Caco-2 (cell line): ENCODE results near the gene TSHZ1. TPM values are rescaled to one million over a fixed set of nuclear protein-coding genes. Genes with fewer than 3 reads are reported as not detected.

ENCODE experiments used
- BruUV-seq: library from RNA; stranded (reverse); fragments of 400-500 nt; replicated peaks from 2 replicates; lab custom pipeline; 2021; lab: Mats Ljungman, UMichigan
- CTCF ChIA-PET: fragments of 300-600 bp; sonication (Branson Sonifier 250); formaldehyde crosslinking; loops from one replicate; lab custom pipeline; 2022; ENCODE audit warnings: antibody characterized with exemption; lab: Charles Lee
- POLR2A ChIA-PET: fragments of 300-600 bp; sonication (Branson Sonifier 250); formaldehyde crosslinking; loops from one replicate; lab custom pipeline; 2022; ENCODE audit warnings: antibody characterized with exemption; lab: Charles Lee
- DNase-seq, 2 experiments: peaks; one replicate each; pipeline versions ENCODE4 v3.0.0 to v3.0.0-alpha.2; 2020 to 2022
- H3K27me3 ChIP-seq: replicated peaks from 2 replicates; pipeline ENCODE4 v1.6.0; 2011; ENCODE audit warnings: low read length; ENCODE audit not compliant: control insufficient read depth, insufficient read depth
- H3K36me3 ChIP-seq: 2 replicates; pipeline ENCODE4 v1.5.1; 2011; ENCODE audit warnings: low read length; ENCODE audit not compliant: control insufficient read depth, insufficient read depth
- H3K4me1 ChIP-seq: fragments of 250-450 bp; sonication (Bioruptor Pico); 2 replicates; pipeline ENCODE4 v1.5.1; 2020; ENCODE audit warnings: mild to moderate bottlenecking
- H3K4me3 ChIP-seq: 2 replicates; pipeline ENCODE4 v1.5.1; 2011; ENCODE audit warnings: low read depth, mild to moderate bottlenecking, control low read depth, low read length
- H3K9me3 ChIP-seq: fragments of 250-450 bp; sonication (Bioruptor Pico); 2 replicates; pipeline ENCODE4 v1.5.1; 2020; ENCODE audit warnings: mild to moderate bottlenecking, moderate library complexity
- H3K27ac Mint-ChIP-seq: one replicate; pipeline ENCODE4 v1.8.0; 2022; ENCODE audit warnings: mixed read lengths; ENCODE audit not compliant: unreplicated experiment
- H3K27me3 Mint-ChIP-seq: one replicate; pipeline ENCODE4 v1.8.0; 2022; ENCODE audit warnings: mixed read lengths; ENCODE audit not compliant: insufficient read depth, unreplicated experiment
- H3K36me3 Mint-ChIP-seq: one replicate; pipeline ENCODE4 v1.8.0; 2022; ENCODE audit warnings: mild to moderate bottlenecking, mixed read lengths; ENCODE audit not compliant: insufficient read depth, unreplicated experiment
- H3K4me1 Mint-ChIP-seq: one replicate; pipeline ENCODE4 v1.8.0; 2022; ENCODE audit warnings: low read depth, mixed read lengths; ENCODE audit not compliant: unreplicated experiment
- H3K4me3 Mint-ChIP-seq: one replicate; pipeline ENCODE4 v1.8.0; 2022; ENCODE audit warnings: mild to moderate bottlenecking, moderate library complexity, mixed read lengths; ENCODE audit not compliant: unreplicated experiment
- H3K9me3 Mint-ChIP-seq: one replicate; pipeline ENCODE4 v1.8.0; 2022; ENCODE audit warnings: mixed read lengths; ENCODE audit not compliant: unreplicated experiment
- intact Hi-C: fragments of 100-400 bp; cut with micrococcal nuclease; formaldehyde crosslinking; loops from one replicate; pipeline ENCODE4 v1.10.0; 2022; ENCODE audit not compliant: unreplicated experiment
- total RNA-seq: library from RNA; stranded (reverse); gene quantifications from 2 replicates; pipeline ENCODE4 v1.2.3, GENCODE V29; 2022
- TF ChIP-seq, protein P1 (sequence below), 2 experiments: fragments of 200-600 bp in 1 of 2; IDR thresholded peaks; 1 replicate in 1 of 2; 2 replicates in 1 of 2; pipeline versions ENCODE4 v1.5.1 to v1.8.0; 2011 to 2022; ENCODE audit warnings: antibody characterized with exemption in 1 of 2, control low read depth in 1 of 2, inconsistent platforms in 1 of 2, low read depth in 1 of 2, low read length in 1 of 2, mild to moderate bottlenecking in 1 of 2, moderate library complexity in 1 of 2; ENCODE audit not compliant: insufficient read depth in 1 of 2, severe bottlenecking in 1 of 2, unreplicated experiment in 1 of 2

Gene TSHZ1
- total RNA-seq, 1 experiment from 2014 or later, result 4.4 TPM

DNA sequence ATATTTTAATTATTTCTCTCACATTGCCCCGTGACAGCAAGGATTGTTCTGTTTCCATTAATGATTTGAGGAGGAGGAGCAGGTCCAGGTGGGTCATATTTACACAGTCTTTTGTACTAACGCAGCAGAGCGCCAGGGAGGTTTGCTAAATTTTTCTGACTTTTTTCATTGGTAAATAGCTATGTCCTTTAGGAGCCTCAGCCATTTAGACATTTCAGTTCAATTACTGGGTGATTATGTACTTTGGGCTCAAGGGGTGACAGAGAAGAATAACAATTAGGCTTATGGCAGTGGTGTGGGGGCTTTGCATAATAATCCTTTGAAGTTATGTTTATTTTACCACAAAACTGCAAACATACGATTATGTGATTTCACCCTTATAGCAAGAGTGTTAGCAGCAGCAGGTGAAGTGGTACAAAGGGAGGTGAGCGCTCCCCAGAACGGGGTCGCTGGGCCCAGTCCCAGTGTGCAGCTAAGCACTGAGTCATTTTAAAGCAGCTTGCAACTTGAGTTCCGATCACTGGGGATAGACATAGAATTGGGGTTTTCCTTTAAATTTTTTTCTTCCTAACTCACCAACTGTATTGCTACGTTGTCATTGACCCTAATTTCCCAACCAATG, 80.3 kb downstream of the TSHZ1 start:
- H3K27me3 ChIP-seq, result no peaks in the 10 kb centered on the region
- H3K4me3 ChIP-seq, result no peak overlapping the region
- DNase-seq, result peak in 1 of 2 experiments; percentile 8
- Mint-ChIP-seq H3K4me3 (no peak overlapping the region), H3K27ac (no peak overlapping the region), H3K27me3 (no peaks in the 10 kb centered on the region), H3K9me3 (no peaks in the 10 kb centered on the region), H3K36me3 (no peaks in the 10 kb centered on the region), H3K4me1 (no peaks in the 10 kb centered on the region)
- TF ChIP-seq, protein P1, sequence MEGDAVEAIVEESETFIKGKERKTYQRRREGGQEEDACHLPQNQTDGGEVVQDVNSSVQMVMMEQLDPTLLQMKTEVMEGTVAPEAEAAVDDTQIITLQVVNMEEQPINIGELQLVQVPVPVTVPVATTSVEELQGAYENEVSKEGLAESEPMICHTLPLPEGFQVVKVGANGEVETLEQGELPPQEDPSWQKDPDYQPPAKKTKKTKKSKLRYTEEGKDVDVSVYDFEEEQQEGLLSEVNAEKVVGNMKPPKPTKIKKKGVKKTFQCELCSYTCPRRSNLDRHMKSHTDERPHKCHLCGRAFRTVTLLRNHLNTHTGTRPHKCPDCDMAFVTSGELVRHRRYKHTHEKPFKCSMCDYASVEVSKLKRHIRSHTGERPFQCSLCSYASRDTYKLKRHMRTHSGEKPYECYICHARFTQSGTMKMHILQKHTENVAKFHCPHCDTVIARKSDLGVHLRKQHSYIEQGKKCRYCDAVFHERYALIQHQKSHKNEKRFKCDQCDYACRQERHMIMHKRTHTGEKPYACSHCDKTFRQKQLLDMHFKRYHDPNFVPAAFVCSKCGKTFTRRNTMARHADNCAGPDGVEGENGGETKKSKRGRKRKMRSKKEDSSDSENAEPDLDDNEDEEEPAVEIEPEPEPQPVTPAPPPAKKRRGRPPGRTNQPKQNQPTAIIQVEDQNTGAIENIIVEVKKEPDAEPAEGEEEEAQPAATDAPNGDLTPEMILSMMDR (IDR thresholded peaks at IDR 0.05; ENCODE audit: insufficient read depth in 1 of 2, low read depth in 1 of 2, low read length in 1 of 2, severe bottlenecking in 1 of 2, unreplicated experiment in 1 of 2), result no peak
- BruUV-seq, result no TSS peak
- intact Hi-C loops, result no loop called here
- ChIA-PET POLR2A (no interaction called here), CTCF (no interaction called here)
- no peaks in the 10 kb centered on the region for H3K9me3 ChIP-seq
- no peaks in the 10 kb centered on the region for H3K4me1 ChIP-seq
- H3K36me3 ChIP-seq, result no peaks in the 10 kb centered on the region

DNA sequence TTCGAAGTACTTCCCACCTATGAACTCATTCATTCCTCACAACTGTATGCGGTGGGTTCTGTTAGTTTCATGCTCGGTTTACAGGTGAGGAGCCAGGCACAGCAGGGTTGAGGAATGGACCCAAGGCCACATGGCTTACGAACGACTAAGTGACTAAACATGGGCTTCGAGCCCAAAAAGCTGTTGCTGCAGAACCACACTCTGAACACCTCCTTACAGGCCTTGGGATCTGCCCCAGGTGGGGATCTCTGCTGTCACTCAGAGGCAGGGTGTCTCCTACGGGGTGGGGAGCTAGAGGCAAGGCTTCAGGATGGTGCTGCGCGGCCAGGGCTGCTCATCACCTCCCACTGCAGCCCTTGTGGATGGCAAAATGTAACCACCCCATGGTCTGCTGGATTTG, 80.9 kb downstream of the TSHZ1 start:
- no TSS peak for BruUV-seq
- Mint-ChIP-seq H3K4me1 (no peaks in the 10 kb centered on the region), H3K36me3 (no peaks in the 10 kb centered on the region), H3K9me3 (no peaks in the 10 kb centered on the region), H3K27me3 (no peaks in the 10 kb centered on the region), H3K4me3 (no peak overlapping the region), H3K27ac (no peak overlapping the region)
- Histone ChIP-seq H3K9me3 (no peaks in the 10 kb centered on the region), H3K4me1 (no peaks in the 10 kb centered on the region), H3K27me3 (no peaks in the 10 kb centered on the region), H3K36me3 (no peaks in the 10 kb centered on the region), H3K4me3 (no peak overlapping the region)
- intact Hi-C loops, result no loop called here
- TF ChIP-seq, protein P1 (IDR thresholded peaks at IDR 0.05; ENCODE audit: insufficient read depth in 1 of 2, low read depth in 1 of 2, low read length in 1 of 2, severe bottlenecking in 1 of 2, unreplicated experiment in 1 of 2), result no peak
- ChIA-PET CTCF (no interaction called here), POLR2A (no interaction called here)
- DNase-seq, result no peak

DNA sequence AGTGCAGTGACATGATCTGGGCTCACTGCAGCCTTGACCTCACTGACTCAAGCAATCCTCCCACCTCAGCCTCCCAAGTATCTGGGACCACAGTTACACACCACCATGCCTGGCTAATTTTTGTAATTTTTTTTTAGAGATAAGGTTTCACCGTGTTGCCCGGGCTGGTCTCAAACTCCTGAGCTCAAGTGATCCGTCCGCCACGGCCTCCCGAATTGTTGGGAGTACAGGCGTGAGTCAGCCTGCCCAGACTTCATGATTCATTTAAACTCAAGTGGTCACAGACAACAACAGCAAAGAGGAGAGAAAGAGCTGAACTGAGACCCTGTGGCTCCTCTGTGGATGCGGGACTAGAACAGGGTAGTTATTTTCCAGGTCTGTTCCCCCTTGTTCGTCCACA, 83.0 kb downstream of the TSHZ1 start:
- TF ChIP-seq, protein P1 (IDR thresholded peaks at IDR 0.05; ENCODE audit: insufficient read depth in 1 of 2, low read depth in 1 of 2, low read length in 1 of 2, severe bottlenecking in 1 of 2, unreplicated experiment in 1 of 2), result no peak
- H3K9me3 Mint-ChIP-seq, result no peaks in the 10 kb centered on the region
- no peaks in the 10 kb centered on the region for H3K36me3 Mint-ChIP-seq
- DNase-seq, result no peak
- no peaks in the 10 kb centered on the region for H3K4me1 Mint-ChIP-seq
- Histone ChIP-seq H3K4me3 (no peak overlapping the region), H3K27me3 (no peaks in the 10 kb centered on the region), H3K36me3 (no peaks in the 10 kb centered on the region), H3K9me3 (no peaks in the 10 kb centered on the region), H3K4me1 (no peaks in the 10 kb centered on the region)
- no peaks in the 10 kb centered on the region for H3K27me3 Mint-ChIP-seq
- intact Hi-C loops, result no loop called here
- H3K4me3 Mint-ChIP-seq, result no peak overlapping the region
- ChIA-PET POLR2A (no interaction called here), CTCF (no interaction called here)
- BruUV-seq, result no TSS peak
- no peak overlapping the region for H3K27ac Mint-ChIP-seq
